Measurements from ENCODE around the gene TMEM198.

DNA sequence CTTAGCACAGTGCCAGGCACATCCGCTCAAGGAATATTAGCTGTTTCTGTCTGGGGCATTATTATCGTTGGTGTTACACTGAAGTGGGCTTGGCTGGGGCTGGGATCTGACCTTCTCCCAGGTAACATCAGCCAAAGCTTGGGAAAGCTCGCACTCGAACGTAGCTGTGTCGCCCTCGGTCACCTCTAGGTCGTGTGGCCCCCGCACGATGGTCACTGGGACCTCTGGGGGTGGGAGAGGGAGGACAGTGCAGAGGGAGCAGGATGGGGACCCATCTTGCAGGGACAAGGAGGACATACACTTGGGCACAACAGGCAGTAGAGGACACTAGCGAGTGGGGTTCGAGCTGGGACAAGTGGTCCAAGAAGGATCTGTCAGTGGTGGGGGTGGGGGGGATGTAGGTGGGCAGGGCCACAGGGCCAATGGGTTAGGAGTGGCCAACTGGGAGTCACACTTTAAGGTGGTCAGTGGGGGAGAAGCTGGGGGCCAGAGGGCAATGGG lies 9.7 kb downstream of the TMEM198 start:
- TF ChIP-seq, protein P1, sequence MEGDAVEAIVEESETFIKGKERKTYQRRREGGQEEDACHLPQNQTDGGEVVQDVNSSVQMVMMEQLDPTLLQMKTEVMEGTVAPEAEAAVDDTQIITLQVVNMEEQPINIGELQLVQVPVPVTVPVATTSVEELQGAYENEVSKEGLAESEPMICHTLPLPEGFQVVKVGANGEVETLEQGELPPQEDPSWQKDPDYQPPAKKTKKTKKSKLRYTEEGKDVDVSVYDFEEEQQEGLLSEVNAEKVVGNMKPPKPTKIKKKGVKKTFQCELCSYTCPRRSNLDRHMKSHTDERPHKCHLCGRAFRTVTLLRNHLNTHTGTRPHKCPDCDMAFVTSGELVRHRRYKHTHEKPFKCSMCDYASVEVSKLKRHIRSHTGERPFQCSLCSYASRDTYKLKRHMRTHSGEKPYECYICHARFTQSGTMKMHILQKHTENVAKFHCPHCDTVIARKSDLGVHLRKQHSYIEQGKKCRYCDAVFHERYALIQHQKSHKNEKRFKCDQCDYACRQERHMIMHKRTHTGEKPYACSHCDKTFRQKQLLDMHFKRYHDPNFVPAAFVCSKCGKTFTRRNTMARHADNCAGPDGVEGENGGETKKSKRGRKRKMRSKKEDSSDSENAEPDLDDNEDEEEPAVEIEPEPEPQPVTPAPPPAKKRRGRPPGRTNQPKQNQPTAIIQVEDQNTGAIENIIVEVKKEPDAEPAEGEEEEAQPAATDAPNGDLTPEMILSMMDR (IDR thresholded peaks at IDR 0.05): no peak
- no peak for TF ChIP-seq POLR2A (IDR thresholded peaks at IDR 0.05)
